GM21367 (cell line): ENCODE results near the gene TTC9.

Experiments
- ATAC-seq: cut with Tn5 transposase; IDR thresholded peaks from one replicate; pipeline ENCODE4 v1.9.1; 2021; ENCODE audit not compliant: unreplicated experiment

TTC9 gene

GRCh38 chr14:70643967-70644366 lies 2.3 kb downstream of the TTC9 start:
- ATAC-seq: no peak

GRCh38 chr14:70645892-70646291 lies 4.2 kb downstream of the TTC9 start:
- no peak for ATAC-seq

- no peak for ATAC-seq
Observed at GRCh38 chr14:70646705-70647104, 5.0 kb downstream of the TTC9 start.

GRCh38 chr14:70648346-70648745 lies 6.6 kb downstream of the TTC9 start:
- no peak for ATAC-seq

GRCh38 chr14:70649803-70650202 lies 8.1 kb downstream of the TTC9 start:
- ATAC-seq: no peak

GRCh38 chr14:70651522-70651921 lies 9.8 kb downstream of the TTC9 start:
- ATAC-seq: no peak

GRCh38 chr14:70652871-70653270 lies 11.2 kb downstream of the TTC9 start:
- no peak for ATAC-seq

- no peak for ATAC-seq
Observed at GRCh38 chr14:70653662-70654061, 11.9 kb downstream of the TTC9 start.

- ATAC-seq: no peak
Observed at GRCh38 chr14:70654632-70655031, 12.9 kb downstream of the TTC9 start.

GRCh38 chr14:70655110-70655826 lies 13.6 kb downstream of the TTC9 start:
- peak; percentile 67 for ATAC-seq

- ATAC-seq: no peak
Observed at GRCh38 chr14:70658899-70659298, 17.2 kb downstream of the TTC9 start.

GRCh38 chr14:70660967-70661893 lies 19.5 kb downstream of the TTC9 start:
- ATAC-seq: no peak

GRCh38 chr14:70662080-70662479 lies 20.4 kb downstream of the TTC9 start:
- no peak for ATAC-seq

GRCh38 chr14:70662816-70663215 lies 21.1 kb downstream of the TTC9 start:
- no peak for ATAC-seq

GRCh38 chr14:70663707-70664179 lies 22.0 kb downstream of the TTC9 start:
- peak; percentile 28 for ATAC-seq

- peak; percentile 2 for ATAC-seq
Observed at GRCh38 chr14:70664698-70665447, 23.2 kb downstream of the TTC9 start.

- peak; percentile 36 for ATAC-seq
Observed at GRCh38 chr14:70665448-70666360, 24.0 kb downstream of the TTC9 start.

- ATAC-seq: no peak
Observed at GRCh38 chr14:70666361-70666686, 24.6 kb downstream of the TTC9 start.

GRCh38 chr14:70670992-70671651 lies 29.4 kb downstream of the TTC9 start:
- ATAC-seq: no peak
